Suprapubic skin (tissue), 3 donors: ENCODE results near the gene SPATA19.

Source experiments
- EP300 ChIP-seq: sonication (generic); formaldehyde crosslinking; IDR thresholded peaks from one replicate; pipeline ENCODE4 v1.6.1; 2017; ENCODE audit warnings: antibody characterized with exemption
- POLR2A ChIP-seq, 2 donors: fragments of 450-650 bp; IDR thresholded peaks; one replicate each; pipeline ENCODE4 v1.6.1; 2017; ENCODE audit warnings: antibody characterized with exemption in 2 of 2, mild to moderate bottlenecking in 2 of 2, moderate library complexity in 2 of 2
- TF ChIP-seq, protein P1 (sequence below), 2 donors: fragments of 200-600 bp in 1 of 2; fragments of 450-650 bp in 1 of 2; sonication (generic) in 1 of 2; IDR thresholded peaks; one replicate each; pipeline ENCODE4 v1.5.1; 2016 to 2019; ENCODE audit warnings: antibody characterized with exemption in 2 of 2, mild to moderate bottlenecking in 1 of 2, moderate library complexity in 1 of 2

GRCh38 chr11:133790995-133791394 is 54.3 kb downstream of the SPATA19 start:
- TF ChIP-seq, protein P1, sequence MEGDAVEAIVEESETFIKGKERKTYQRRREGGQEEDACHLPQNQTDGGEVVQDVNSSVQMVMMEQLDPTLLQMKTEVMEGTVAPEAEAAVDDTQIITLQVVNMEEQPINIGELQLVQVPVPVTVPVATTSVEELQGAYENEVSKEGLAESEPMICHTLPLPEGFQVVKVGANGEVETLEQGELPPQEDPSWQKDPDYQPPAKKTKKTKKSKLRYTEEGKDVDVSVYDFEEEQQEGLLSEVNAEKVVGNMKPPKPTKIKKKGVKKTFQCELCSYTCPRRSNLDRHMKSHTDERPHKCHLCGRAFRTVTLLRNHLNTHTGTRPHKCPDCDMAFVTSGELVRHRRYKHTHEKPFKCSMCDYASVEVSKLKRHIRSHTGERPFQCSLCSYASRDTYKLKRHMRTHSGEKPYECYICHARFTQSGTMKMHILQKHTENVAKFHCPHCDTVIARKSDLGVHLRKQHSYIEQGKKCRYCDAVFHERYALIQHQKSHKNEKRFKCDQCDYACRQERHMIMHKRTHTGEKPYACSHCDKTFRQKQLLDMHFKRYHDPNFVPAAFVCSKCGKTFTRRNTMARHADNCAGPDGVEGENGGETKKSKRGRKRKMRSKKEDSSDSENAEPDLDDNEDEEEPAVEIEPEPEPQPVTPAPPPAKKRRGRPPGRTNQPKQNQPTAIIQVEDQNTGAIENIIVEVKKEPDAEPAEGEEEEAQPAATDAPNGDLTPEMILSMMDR (IDR thresholded peaks at IDR 0.05): no peak
- TF ChIP-seq EP300 (no peak), POLR2A (IDR thresholded peaks at IDR 0.05) (no peak)
